Panc1 (cell line): ENCODE measurements around the gene CNTN5.

ENCODE experiments used
- POLR2AphosphoS5 ChIP-seq: IDR thresholded peaks from 2 replicates; pipeline ENCODE4 v1.6.1; 2012; ENCODE audit warnings: mild to moderate bottlenecking, low read depth, low read length, moderate library complexity
- SIN3A ChIP-seq: IDR thresholded peaks from 2 replicates; pipeline ENCODE4 v1.6.1; 2012; ENCODE audit warnings: low read depth, mild to moderate bottlenecking, low read length, moderate library complexity, borderline replicate concordance; ENCODE audit not compliant: insufficient read depth
- TF ChIP-seq, protein P1 (sequence below): fragments of 450-650 bp; IDR thresholded peaks from 2 replicates; pipeline ENCODE4 v1.5.1; 2017; ENCODE audit warnings: mild to moderate bottlenecking
- TF ChIP-seq, protein P2 (sequence below), 2 experiments: IDR thresholded peaks; 2 replicates each; pipeline ENCODE4 v1.6.1; 2011 to 2012; ENCODE audit warnings: low read depth in 2 of 2, control low read depth in 1 of 2, low read length in 1 of 2, mild to moderate bottlenecking in 1 of 2, moderate library complexity in 1 of 2; ENCODE audit not compliant: insufficient read depth in 1 of 2

- TF ChIP-seq, protein P1, sequence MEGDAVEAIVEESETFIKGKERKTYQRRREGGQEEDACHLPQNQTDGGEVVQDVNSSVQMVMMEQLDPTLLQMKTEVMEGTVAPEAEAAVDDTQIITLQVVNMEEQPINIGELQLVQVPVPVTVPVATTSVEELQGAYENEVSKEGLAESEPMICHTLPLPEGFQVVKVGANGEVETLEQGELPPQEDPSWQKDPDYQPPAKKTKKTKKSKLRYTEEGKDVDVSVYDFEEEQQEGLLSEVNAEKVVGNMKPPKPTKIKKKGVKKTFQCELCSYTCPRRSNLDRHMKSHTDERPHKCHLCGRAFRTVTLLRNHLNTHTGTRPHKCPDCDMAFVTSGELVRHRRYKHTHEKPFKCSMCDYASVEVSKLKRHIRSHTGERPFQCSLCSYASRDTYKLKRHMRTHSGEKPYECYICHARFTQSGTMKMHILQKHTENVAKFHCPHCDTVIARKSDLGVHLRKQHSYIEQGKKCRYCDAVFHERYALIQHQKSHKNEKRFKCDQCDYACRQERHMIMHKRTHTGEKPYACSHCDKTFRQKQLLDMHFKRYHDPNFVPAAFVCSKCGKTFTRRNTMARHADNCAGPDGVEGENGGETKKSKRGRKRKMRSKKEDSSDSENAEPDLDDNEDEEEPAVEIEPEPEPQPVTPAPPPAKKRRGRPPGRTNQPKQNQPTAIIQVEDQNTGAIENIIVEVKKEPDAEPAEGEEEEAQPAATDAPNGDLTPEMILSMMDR, result no peak
- no peak for TF ChIP-seq SIN3A
- no peak for TF ChIP-seq POLR2AphosphoS5
- TF ChIP-seq, protein P2, sequence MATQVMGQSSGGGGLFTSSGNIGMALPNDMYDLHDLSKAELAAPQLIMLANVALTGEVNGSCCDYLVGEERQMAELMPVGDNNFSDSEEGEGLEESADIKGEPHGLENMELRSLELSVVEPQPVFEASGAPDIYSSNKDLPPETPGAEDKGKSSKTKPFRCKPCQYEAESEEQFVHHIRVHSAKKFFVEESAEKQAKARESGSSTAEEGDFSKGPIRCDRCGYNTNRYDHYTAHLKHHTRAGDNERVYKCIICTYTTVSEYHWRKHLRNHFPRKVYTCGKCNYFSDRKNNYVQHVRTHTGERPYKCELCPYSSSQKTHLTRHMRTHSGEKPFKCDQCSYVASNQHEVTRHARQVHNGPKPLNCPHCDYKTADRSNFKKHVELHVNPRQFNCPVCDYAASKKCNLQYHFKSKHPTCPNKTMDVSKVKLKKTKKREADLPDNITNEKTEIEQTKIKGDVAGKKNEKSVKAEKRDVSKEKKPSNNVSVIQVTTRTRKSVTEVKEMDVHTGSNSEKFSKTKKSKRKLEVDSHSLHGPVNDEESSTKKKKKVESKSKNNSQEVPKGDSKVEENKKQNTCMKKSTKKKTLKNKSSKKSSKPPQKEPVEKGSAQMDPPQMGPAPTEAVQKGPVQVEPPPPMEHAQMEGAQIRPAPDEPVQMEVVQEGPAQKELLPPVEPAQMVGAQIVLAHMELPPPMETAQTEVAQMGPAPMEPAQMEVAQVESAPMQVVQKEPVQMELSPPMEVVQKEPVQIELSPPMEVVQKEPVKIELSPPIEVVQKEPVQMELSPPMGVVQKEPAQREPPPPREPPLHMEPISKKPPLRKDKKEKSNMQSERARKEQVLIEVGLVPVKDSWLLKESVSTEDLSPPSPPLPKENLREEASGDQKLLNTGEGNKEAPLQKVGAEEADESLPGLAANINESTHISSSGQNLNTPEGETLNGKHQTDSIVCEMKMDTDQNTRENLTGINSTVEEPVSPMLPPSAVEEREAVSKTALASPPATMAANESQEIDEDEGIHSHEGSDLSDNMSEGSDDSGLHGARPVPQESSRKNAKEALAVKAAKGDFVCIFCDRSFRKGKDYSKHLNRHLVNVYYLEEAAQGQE (IDR thresholded peaks at IDR 0.05; ENCODE audit: insufficient read depth in 1 of 2, low read depth in 2 of 2, low read length in 1 of 2), result no peak
Measured at GRCh38 chr11:99327527-99327926, 306.8 kb downstream of the CNTN5 start.
